Stimulated activated CD4-positive, alpha-beta T cell treated with anti-CD3 and anti-CD28 coated beads, Interleukin-1b, Interleukin-23, amount 100 ng/mL, for 4 hours (primary cell): Measurements from ENCODE around the gene LKAAEAR1.

ENCODE experiments used
- DNase-seq, 2 donors: peaks; one replicate each; pipeline ENCODE4 v3.0.0-alpha.2; 2020; ENCODE audit warnings: low read depth in 2 of 2

Gene LKAAEAR1

GRCh38 chr20:64067005-64067632, 17.1 kb downstream of the LKAAEAR1 start:
- no peak for DNase-seq

- no peak for DNase-seq
These were observed 18.2 kb downstream of the LKAAEAR1 start for GRCh38 chr20:64065974-64066343.

GRCh38 chr20:64065062-64065973, 18.9 kb downstream of the LKAAEAR1 start:
- DNase-seq, result no peak

- DNase-seq, result no peak
These were observed 20.0 kb downstream of the LKAAEAR1 start for GRCh38 chr20:64064145-64064698.

- DNase-seq, result no peak
These were observed 20.6 kb downstream of the LKAAEAR1 start for GRCh38 chr20:64063389-64064144.

GRCh38 chr20:64062596-64063388, 21.4 kb downstream of the LKAAEAR1 start, which contains the start of gene TCEA2:
Gene TCEA2, plus strand, starts transcription at chr20:64063198. Its CDS starts 115 bp downstream, at chr20:64063313.
- peak; percentile 90 to 92 for DNase-seq

GRCh38 chr20:64062276-64062595, 22.0 kb downstream of the LKAAEAR1 start:
- DNase-seq, result no peak

- no peak for DNase-seq
These were observed 25.7 kb downstream of the LKAAEAR1 start for GRCh38 chr20:64058536-64058935.

GRCh38 chr20:64057628-64058498, 26.3 kb downstream of the LKAAEAR1 start:
- peak; percentile 80 to 82 for DNase-seq

GRCh38 chr20:64056889-64057627, 27.1 kb downstream of the LKAAEAR1 start:
- no peak for DNase-seq

GRCh38 chr20:64056639-64056888, 27.6 kb downstream of the LKAAEAR1 start:
- DNase-seq, result no peak

GRCh38 chr20:64055893-64056638, 28.1 kb downstream of the LKAAEAR1 start:
- no peak for DNase-seq

- DNase-seq, result no peak
These were observed 28.8 kb downstream of the LKAAEAR1 start for GRCh38 chr20:64055396-64055892.

GRCh38 chr20:64053841-64054661, 30.1 kb downstream of the LKAAEAR1 start:
- DNase-seq, result no peak

GRCh38 chr20:64052987-64053840, 31.0 kb downstream of the LKAAEAR1 start:
- no peak for DNase-seq

- no peak for DNase-seq
These were observed 31.9 kb downstream of the LKAAEAR1 start for GRCh38 chr20:64052326-64052722.
